HEK293 (cell line): ENCODE results near the gene KRT9.

Source experiments
- HOXA7 ChIP-seq: sonication (generic); formaldehyde crosslinking; IDR thresholded peaks from 2 replicates; pipeline ENCODE4 v1.8.1; 2022; ENCODE audit warnings: missing genetic modification reagents, borderline replicate concordance
- IKZF3 ChIP-seq: fragments of 450-650 bp; IDR thresholded peaks from 2 replicates; pipeline ENCODE4 v1.5.0; 2018; ENCODE audit warnings: missing biosample characterization, mild to moderate bottlenecking, missing genetic modification characterization, moderate library complexity
- ZBTB8A ChIP-seq: fragments of 450-650 bp; formaldehyde crosslinking; IDR thresholded peaks from 2 replicates; pipeline ENCODE4 v1.5.1; 2016; ENCODE audit warnings: missing biosample characterization, missing genetic modification characterization
- ZNF48 ChIP-seq: fragments of 450-650 bp; formaldehyde crosslinking; IDR thresholded peaks from 2 replicates; pipeline ENCODE4 v1.5.1; 2016; ENCODE audit warnings: missing biosample characterization, missing genetic modification characterization
- ZNF521 ChIP-seq: fragments of 450-650 bp; formaldehyde crosslinking; IDR thresholded peaks from 2 replicates; pipeline ENCODE4 v1.5.1; 2017; ENCODE audit warnings: missing biosample characterization, mild to moderate bottlenecking, missing genetic modification characterization
- TF ChIP-seq, protein P1 (sequence below): fragments of 450-650 bp; formaldehyde crosslinking; IDR thresholded peaks from 2 replicates; pipeline ENCODE4 v1.5.1; 2016; ENCODE audit warnings: missing biosample characterization, missing genetic modification characterization

DNA sequence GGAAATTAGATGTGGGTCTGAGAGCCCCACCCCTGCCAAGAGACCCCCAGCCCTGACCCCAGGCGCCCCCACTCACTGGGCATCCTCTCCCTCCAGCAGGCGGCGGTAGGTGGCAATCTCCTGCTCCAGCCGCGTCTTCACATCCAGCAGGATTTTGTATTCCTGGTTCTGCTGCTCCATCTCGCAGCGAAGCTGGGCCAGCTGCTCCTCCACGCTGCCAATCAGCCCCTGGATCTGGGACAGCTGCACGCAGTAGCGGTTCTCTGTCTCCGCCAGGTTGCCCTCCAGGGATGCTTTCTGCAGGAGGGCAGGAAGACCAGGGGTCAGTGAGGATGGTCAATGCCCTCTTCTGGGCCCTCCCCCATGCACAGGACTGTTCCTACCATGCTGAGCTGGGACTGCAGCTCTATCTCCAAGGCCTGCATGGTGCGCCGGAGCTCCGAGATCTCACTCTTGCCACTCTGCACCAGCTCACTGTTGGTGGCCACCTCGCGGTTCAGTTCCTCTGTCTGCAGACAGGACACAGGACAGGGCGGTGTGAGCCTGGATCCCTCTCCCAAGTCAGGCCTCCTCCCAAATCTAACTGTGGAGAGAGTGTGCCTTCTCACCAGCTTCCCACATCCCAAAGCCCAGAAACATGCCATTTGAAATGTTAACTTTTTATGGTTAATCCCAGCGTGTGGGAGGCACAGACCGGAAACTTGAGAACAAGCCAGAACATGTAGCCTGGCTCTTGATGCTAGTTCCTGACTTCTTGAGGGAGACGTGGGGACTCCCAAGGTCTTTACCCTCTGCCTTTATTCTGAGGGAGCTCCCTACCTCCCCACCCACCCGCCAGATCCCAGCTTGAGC, 49.0 kb upstream of the KRT9 start:
- TF ChIP-seq ZBTB8A (tag by site-specific recombination) (no peak), HOXA7 (CRISPR knock-in tag) (no peak), IKZF3 (tag by site-specific recombination) (no peak), ZNF48 (tag by site-specific recombination) (no peak), ZNF521 (tag by site-specific recombination) (no peak)
- TF ChIP-seq, protein P1, sequence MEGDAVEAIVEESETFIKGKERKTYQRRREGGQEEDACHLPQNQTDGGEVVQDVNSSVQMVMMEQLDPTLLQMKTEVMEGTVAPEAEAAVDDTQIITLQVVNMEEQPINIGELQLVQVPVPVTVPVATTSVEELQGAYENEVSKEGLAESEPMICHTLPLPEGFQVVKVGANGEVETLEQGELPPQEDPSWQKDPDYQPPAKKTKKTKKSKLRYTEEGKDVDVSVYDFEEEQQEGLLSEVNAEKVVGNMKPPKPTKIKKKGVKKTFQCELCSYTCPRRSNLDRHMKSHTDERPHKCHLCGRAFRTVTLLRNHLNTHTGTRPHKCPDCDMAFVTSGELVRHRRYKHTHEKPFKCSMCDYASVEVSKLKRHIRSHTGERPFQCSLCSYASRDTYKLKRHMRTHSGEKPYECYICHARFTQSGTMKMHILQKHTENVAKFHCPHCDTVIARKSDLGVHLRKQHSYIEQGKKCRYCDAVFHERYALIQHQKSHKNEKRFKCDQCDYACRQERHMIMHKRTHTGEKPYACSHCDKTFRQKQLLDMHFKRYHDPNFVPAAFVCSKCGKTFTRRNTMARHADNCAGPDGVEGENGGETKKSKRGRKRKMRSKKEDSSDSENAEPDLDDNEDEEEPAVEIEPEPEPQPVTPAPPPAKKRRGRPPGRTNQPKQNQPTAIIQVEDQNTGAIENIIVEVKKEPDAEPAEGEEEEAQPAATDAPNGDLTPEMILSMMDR (tag by site-specific recombination) = no peak
